H9 (cell line): ENCODE data around the gene AFAP1L2. TPM values are rescaled to one million over a fixed set of nuclear protein-coding genes. Genes with fewer than 3 reads are reported as not detected.

ENCODE experiments used
- DNase-seq: peaks from one replicate; pipeline ENCODE4 v3.0.0-alpha.2; 2017
- H2AFZ ChIP-seq: one replicate; pipeline ENCODE4 v1.6.1; 2013; ENCODE audit warnings: mild to moderate bottlenecking, low read length, control low read depth, moderate library complexity
- H2AK5ac ChIP-seq: 2 replicates; pipeline ENCODE4 v1.6.1; 2013; ENCODE audit warnings: low read length, control low read depth, mixed read lengths; ENCODE audit not compliant: insufficient read length
- H2BK120ac ChIP-seq: one replicate; pipeline ENCODE4 v1.6.1; 2013; ENCODE audit warnings: low read depth, mild to moderate bottlenecking, low read length, control low read depth, inconsistent platforms; ENCODE audit not compliant: poor library complexity, severe bottlenecking
- H2BK12ac ChIP-seq: 2 replicates; pipeline ENCODE4 v1.6.1; 2013; ENCODE audit warnings: low read length, control low read depth, mixed read lengths, low read depth; ENCODE audit not compliant: insufficient read length
- H2BK15ac ChIP-seq: 2 replicates; pipeline ENCODE4 v1.6.1; 2013; ENCODE audit warnings: low read depth, low read length, control low read depth
- H2BK20ac ChIP-seq: one replicate; pipeline ENCODE4 v1.6.1; 2013; ENCODE audit warnings: low read depth, mild to moderate bottlenecking, low read length, control low read depth, inconsistent platforms; ENCODE audit not compliant: poor library complexity, severe bottlenecking
- H2BK5ac ChIP-seq: 2 replicates; pipeline ENCODE4 v1.6.1; 2013; ENCODE audit warnings: low read length, control low read depth, mixed read lengths; ENCODE audit not compliant: insufficient read length
- H3K14ac ChIP-seq: 2 replicates; pipeline ENCODE4 v1.6.1; 2013; ENCODE audit warnings: low read length, control low read depth; ENCODE audit not compliant: insufficient read depth
- H3K18ac ChIP-seq: 2 replicates; pipeline ENCODE4 v1.6.1; 2013; ENCODE audit warnings: low read depth, mild to moderate bottlenecking, mixed read lengths, low read length, control low read depth; ENCODE audit not compliant: insufficient read length
- H3K23ac ChIP-seq: 2 replicates; pipeline ENCODE4 v1.6.1; 2013; ENCODE audit warnings: low read length, control low read depth, mixed read lengths, low read depth; ENCODE audit not compliant: insufficient read length
- H3K23me2 ChIP-seq: 2 replicates; pipeline ENCODE4 v1.6.1; 2013; ENCODE audit warnings: low read depth, mild to moderate bottlenecking, mixed read lengths, low read length, control low read depth; ENCODE audit not compliant: insufficient read length, poor library complexity, severe bottlenecking
- H3K27ac ChIP-seq: 2 replicates; pipeline ENCODE4 v1.5.1; 2013; ENCODE audit warnings: low read length, control low read depth, mixed read lengths, low read depth; ENCODE audit not compliant: insufficient read length
- H3K27me3 ChIP-seq: 2 replicates; pipeline ENCODE4 v1.6.1; 2013; ENCODE audit warnings: low read length, control low read depth, inconsistent platforms; ENCODE audit not compliant: insufficient read depth
- H3K4ac ChIP-seq: 2 replicates; pipeline ENCODE4 v1.6.1; 2013; ENCODE audit warnings: low read depth, mild to moderate bottlenecking, control low read depth, inconsistent platforms, low read length, moderate library complexity
- H3K4me1 ChIP-seq: 2 replicates; pipeline ENCODE4 v1.6.1; 2013; ENCODE audit warnings: low read length, control low read depth, inconsistent platforms; ENCODE audit not compliant: insufficient read depth
- H3K4me2 ChIP-seq: 2 replicates; pipeline ENCODE4 v1.6.1; 2013; ENCODE audit warnings: low read length, control low read depth, mixed read lengths; ENCODE audit not compliant: insufficient read length, insufficient read depth
- H3K56ac ChIP-seq: 2 replicates; pipeline ENCODE4 v1.6.1; 2013; ENCODE audit warnings: low read depth, mild to moderate bottlenecking, mixed read lengths, low read length, control low read depth; ENCODE audit not compliant: insufficient read length
- H3K79me1 ChIP-seq: 2 replicates; pipeline ENCODE4 v1.6.1; 2013; ENCODE audit warnings: low read depth, mild to moderate bottlenecking, moderate library complexity, low read length, control low read depth, inconsistent platforms; ENCODE audit not compliant: insufficient read depth, poor library complexity, severe bottlenecking
- H3K79me2 ChIP-seq: 2 replicates; pipeline ENCODE4 v1.6.1; 2013; ENCODE audit warnings: low read length, control low read depth, inconsistent platforms; ENCODE audit not compliant: insufficient read depth
- H3K9ac ChIP-seq: 2 replicates; pipeline ENCODE4 v1.6.1; 2013; ENCODE audit warnings: low read length, control low read depth, mixed read lengths; ENCODE audit not compliant: insufficient read length; ENCODE audit errors: extremely low read depth
- H3K9me3 ChIP-seq: one replicate; pipeline ENCODE4 v1.6.1; 2013; ENCODE audit warnings: low read depth, low read length, inconsistent platforms; ENCODE audit not compliant: control insufficient read depth
- H3T11ph ChIP-seq: one replicate; pipeline ENCODE4 v1.6.1; 2013; ENCODE audit warnings: mild to moderate bottlenecking, low read length, control low read depth, inconsistent platforms
- H4K20me1 ChIP-seq: one replicate; pipeline ENCODE4 v1.6.1; 2013; ENCODE audit not compliant: control insufficient read depth, insufficient read length, insufficient read depth
- H4K5ac ChIP-seq: 2 replicates; pipeline ENCODE4 v1.6.1; 2013; ENCODE audit warnings: low read depth, mild to moderate bottlenecking, mixed read lengths, low read length, control low read depth; ENCODE audit not compliant: insufficient read length
- H4K8ac ChIP-seq: replicated peaks from 2 replicates; pipeline ENCODE4 v1.6.1; 2013; ENCODE audit warnings: low read length, control low read depth, mixed read lengths, low read depth; ENCODE audit not compliant: insufficient read length
- H4K91ac ChIP-seq: 2 replicates; pipeline ENCODE4 v1.6.1; 2013; ENCODE audit warnings: low read depth, mild to moderate bottlenecking, moderate library complexity, mixed read lengths, low read length, control low read depth; ENCODE audit not compliant: insufficient read length
- H3K27ac Mint-ChIP-seq, 3 experiments: 2 replicates in 2 of 3; 3 replicates in 1 of 3; pipeline ENCODE4 v1.8.0; 2020 to 2021; ENCODE audit warnings: mixed read lengths in 3 of 3, mild to moderate bottlenecking in 1 of 3, moderate library complexity in 1 of 3
- H3K27me3 Mint-ChIP-seq: 2 replicates; pipeline ENCODE4 v1.8.0; 2021; ENCODE audit warnings: low read depth, mild to moderate bottlenecking, moderate library complexity, mixed read lengths
- H3K36me3 Mint-ChIP-seq, 3 experiments: 2 replicates in 2 of 3; 3 replicates in 1 of 3; pipeline ENCODE4 v1.8.0; 2020 to 2021; ENCODE audit warnings: low read depth in 3 of 3, mixed read lengths in 3 of 3; ENCODE audit not compliant: insufficient read depth in 1 of 3
- H3K4me1 Mint-ChIP-seq, 2 experiments: 2 replicates each; pipeline ENCODE4 v1.8.0; 2020; ENCODE audit warnings: mixed read lengths in 2 of 2
- H3K4me3 Mint-ChIP-seq, 2 experiments: 2 replicates in 1 of 2; 3 replicates in 1 of 2; pipeline ENCODE4 v1.8.0; 2020 to 2021; ENCODE audit warnings: mild to moderate bottlenecking in 2 of 2, mixed read lengths in 2 of 2, moderate library complexity in 1 of 2
- H3K9me3 Mint-ChIP-seq, 2 experiments: 2 replicates in 1 of 2; 3 replicates in 1 of 2; pipeline ENCODE4 v1.8.0; 2020; ENCODE audit warnings: mild to moderate bottlenecking in 2 of 2, mixed read lengths in 2 of 2, moderate library complexity in 1 of 2
- WGBS: extraction: QIAGEN DNeasy Blood & Tissue Kit; methylation state at CpG from one replicate; pipeline ENCODE4 v1.1.7; 2013; ENCODE audit warnings: missing lambda C conversion rate, low lambda C conversion rate, mixed read lengths; ENCODE audit not compliant: insufficient read length; ENCODE audit errors: extremely low coverage; 5-methylcytosine and 5-hydroxymethylcytosine counted together
- total RNA-seq: library from RNA; stranded (reverse); gene quantifications from 2 replicates; pipeline ENCODE4 v1.2.1, GENCODE V29; 2021
- TF ChIP-seq, protein P1 (sequence below): fragments of 200-600 bp; sonication (generic); conservative IDR thresholded peaks from 3 replicates; pipeline ENCODE4 v1.8.0; 2021; ENCODE audit warnings: antibody characterized with exemption, mild to moderate bottlenecking

AFAP1L2 gene
- total RNA-seq, 1 experiment from 2014 or later, result 0.77 TPM

- Histone ChIP-seq H3K9me3 (no peaks in the 10 kb centered on the region), H3K14ac (no peak overlapping the region), H3K18ac (no peak overlapping the region), H3K4me2 (no peak overlapping the region), H3K23me2 (no peaks in the 10 kb centered on the region), H3K23ac (no peak overlapping the region), H3K79me2 (no peaks in the 10 kb centered on the region), H4K8ac (no peak overlapping the region), H3K27me3 (no peaks in the 10 kb centered on the region), H3K27ac (no peak overlapping the region), H3K56ac (no peak overlapping the region), H2BK120ac (no peak overlapping the region), H4K20me1 (no peaks in the 10 kb centered on the region), H2BK15ac (no peak overlapping the region), H2AK5ac (no peak overlapping the region), H4K91ac (no peak overlapping the region), H2BK20ac (no peak overlapping the region), H2AFZ (no peak overlapping the region), H2BK5ac (no peak overlapping the region), H3K79me1 (no peaks in the 10 kb centered on the region), H3K4me1 (no peaks in the 10 kb centered on the region), H3T11ph (no peak overlapping the region), H3K4ac (no peak overlapping the region), H3K9ac (no peak overlapping the region), H4K5ac (no peak overlapping the region), H2BK12ac (no peak overlapping the region)
- Mint-ChIP-seq H3K36me3 (no peaks in the 10 kb centered on the region), H3K4me1 (peaks cover 3 to 4% of the 10 kb centered on the region in 2 experiments; a peak in 2 of 4 replicates), H3K9me3 (no peaks in the 10 kb centered on the region), H3K27me3 (peaks cover 9% of the 10 kb centered on the region), H3K4me3 (no peak overlapping the region), H3K27ac (no peak overlapping the region; a peak in 1 of 7 replicates)
- WGBS, result no CpG with 5 or more reads among the region's 6 CpGs
- TF ChIP-seq, protein P1, sequence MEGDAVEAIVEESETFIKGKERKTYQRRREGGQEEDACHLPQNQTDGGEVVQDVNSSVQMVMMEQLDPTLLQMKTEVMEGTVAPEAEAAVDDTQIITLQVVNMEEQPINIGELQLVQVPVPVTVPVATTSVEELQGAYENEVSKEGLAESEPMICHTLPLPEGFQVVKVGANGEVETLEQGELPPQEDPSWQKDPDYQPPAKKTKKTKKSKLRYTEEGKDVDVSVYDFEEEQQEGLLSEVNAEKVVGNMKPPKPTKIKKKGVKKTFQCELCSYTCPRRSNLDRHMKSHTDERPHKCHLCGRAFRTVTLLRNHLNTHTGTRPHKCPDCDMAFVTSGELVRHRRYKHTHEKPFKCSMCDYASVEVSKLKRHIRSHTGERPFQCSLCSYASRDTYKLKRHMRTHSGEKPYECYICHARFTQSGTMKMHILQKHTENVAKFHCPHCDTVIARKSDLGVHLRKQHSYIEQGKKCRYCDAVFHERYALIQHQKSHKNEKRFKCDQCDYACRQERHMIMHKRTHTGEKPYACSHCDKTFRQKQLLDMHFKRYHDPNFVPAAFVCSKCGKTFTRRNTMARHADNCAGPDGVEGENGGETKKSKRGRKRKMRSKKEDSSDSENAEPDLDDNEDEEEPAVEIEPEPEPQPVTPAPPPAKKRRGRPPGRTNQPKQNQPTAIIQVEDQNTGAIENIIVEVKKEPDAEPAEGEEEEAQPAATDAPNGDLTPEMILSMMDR, result no peak
- DNase-seq, result no peak
Observed at GRCh38 chr10:114328441-114328812, 75.9 kb downstream of the AFAP1L2 start.
